Measurements from ENCODE around the gene TNF.

TNF gene

GRCh38 chr6:31572041-31572911 is 3.1 kb upstream of the TNF start, which contains the start of gene LTA:
TSS of gene LTA (plus strand) at chr6:31572289. CDS start at chr6:31572743, 454 bp downstream.
- no peak for DNase-seq

GRCh38 chr6:31573239-31574105 is 1.9 kb upstream of the TNF start:
- DNase-seq = no peak

- DNase-seq = no peak
These were observed 981 bp upstream of the TNF start for GRCh38 chr6:31574106-31575061.

GRCh38 chr6:31575952-31576685 is 754 bp downstream of the TNF start:
- no peak for DNase-seq

- DNase-seq = no peak
These were observed 1.7 kb downstream of the TNF start for GRCh38 chr6:31576897-31577578.

- DNase-seq = no peak
These were observed 2.2 kb downstream of the TNF start for GRCh38 chr6:31577579-31577966.

- no peak for DNase-seq
These were observed 3.1 kb downstream of the TNF start for GRCh38 chr6:31578184-31579118.

- DNase-seq = no peak
These were observed 3.7 kb downstream of the TNF start for GRCh38 chr6:31579119-31579505.

- no peak for DNase-seq
These were observed 4.4 kb downstream of the TNF start for GRCh38 chr6:31579546-31580437.

GRCh38 chr6:31580438-31580740 is 5.0 kb downstream of the TNF start:
- no peak for DNase-seq

GRCh38 chr6:31580807-31581433 is 5.6 kb downstream of the TNF start:
- peak in 55 of 56 donors; percentile 18 to 91 (median 64) for DNase-seq

GRCh38 chr6:31581434-31582229 is 6.3 kb downstream of the TNF start:
- peak in 6 of 56 donors; percentile 16 to 32 (median 25) for DNase-seq

- peak in 1 of 56 donors; percentile 4 for DNase-seq
These were observed 6.9 kb downstream of the TNF start, which contains the start of gene LTB for GRCh38 chr6:31582230-31582643. TSS of gene LTB (minus strand) at chr6:31582424. CDS start at chr6:31582417, 7 bp downstream.

- DNase-seq = no peak
These were observed 10.1 kb downstream of the TNF start for GRCh38 chr6:31585491-31585890.

- peak in 5 of 56 donors; percentile 2 to 20 (median 14) for DNase-seq
These were observed 10.6 kb downstream of the TNF start, which contains the start of gene LST1 for GRCh38 chr6:31586008-31586407. TSS of gene LST1 (plus strand) at chr6:31586277. CDS start at chr6:31587300, 1,023 bp downstream.

Data from amygdala (tissue), 56 donors.